K562 (cell line): ENCODE data around the gene IGF1R. TPM values are rescaled to one million over a fixed set of nuclear protein-coding genes. Genes with fewer than 3 reads are reported as not detected.

Experiments
- ATAC-seq: fragments of 200-7000 bp; cut with Tn5 transposase; 3 replicates; pipeline ENCODE4 v1.9.1; 2020; ENCODE audit warnings: moderate library complexity
- BruUV-seq: library from RNA; stranded (reverse); fragments of 400-500 nt; replicated peaks from 2 replicates; lab custom pipeline; 2021; lab: Mats Ljungman, UMichigan
- CTCF ChIA-PET: fragments of 300-600 bp; formaldehyde crosslinking; extraction: SDS; loops from one replicate; lab custom pipeline; 2021; ENCODE audit warnings: low intra/inter-chr PET ratio; lab: Yijun Ruan, JAX
- POLR2A ChIA-PET: fragments of 300-600, 350-650 bp; sonication (Branson Sonifier 250); formaldehyde crosslinking; extraction: SDS; loops from one replicate; lab custom pipeline; 2021; ENCODE audit warnings: antibody characterized with exemption, inconsistent platforms; lab: Yijun Ruan, JAX
- DNase-seq, 4 experiments: peaks; one replicate each; pipeline versions ENCODE4 v3.0.0 to v3.0.0-alpha.2; 2011 to 2018; ENCODE audit warnings: low spot score in 3 of 4, mixed read lengths in 3 of 4; ENCODE audit errors: extremely low read depth in 1 of 4
- FAIRE-seq: peaks from 2 replicates; lab custom pipeline; 2011; peaks lifted over from hg19 to GRCh38; lab: Jason Lieb, UNC
- H2AFZ ChIP-seq: 2 replicates; pipeline ENCODE4 v1.6.0; 2011; ENCODE audit warnings: low read depth, low read length, control low read depth, inconsistent platforms
- H3K27ac ChIP-seq: fragments of 200-600 bp; 3 replicates; pipeline ENCODE4 v1.8.0; 2011; ENCODE audit warnings: low read depth, mild to moderate bottlenecking, control low read depth, inconsistent platforms, low read length, moderate library complexity, mixed read lengths; ENCODE audit errors: extremely low read depth
- H3K27me3 ChIP-seq, 2 experiments: fragments of 300-600 bp in 1 of 2; 2 replicates in 1 of 2; 3 replicates in 1 of 2; pipeline versions ENCODE4 v1.6.0 to v1.8.0; 2011; ENCODE audit warnings: inconsistent platforms in 2 of 2, low read length in 2 of 2, mild to moderate bottlenecking in 1 of 2, mixed read lengths in 1 of 2, moderate library complexity in 1 of 2; ENCODE audit not compliant: control insufficient read depth in 2 of 2, insufficient read depth in 2 of 2
- H3K36me3 ChIP-seq: fragments of 300-600 bp; 3 replicates; pipeline ENCODE4 v1.8.0; 2011; ENCODE audit warnings: mild to moderate bottlenecking, low read length, inconsistent platforms; ENCODE audit not compliant: control insufficient read depth, insufficient read depth
- H3K4me1 ChIP-seq, 2 experiments: fragments of 200-600 bp in 1 of 2; replicated peaks in 1 of 2; 2 replicates in 1 of 2; 3 replicates in 1 of 2; pipeline versions ENCODE4 v1.5.1 to v1.8.0; 2011; ENCODE audit warnings: inconsistent platforms in 2 of 2, low read length in 2 of 2, mild to moderate bottlenecking in 1 of 2, mixed read lengths in 1 of 2, moderate library complexity in 1 of 2; ENCODE audit not compliant: control insufficient read depth in 2 of 2, insufficient read depth in 2 of 2
- H3K4me2 ChIP-seq: 2 replicates; pipeline ENCODE4 v1.6.1; 2011; ENCODE audit warnings: low read length, control low read depth, inconsistent platforms, mixed read lengths; ENCODE audit not compliant: insufficient read depth
- H3K4me3 ChIP-seq: fragments of 200-600 bp; sonication (generic), shearing (Covaris generic); 2 replicates; pipeline ENCODE4 v1.5.1; 2016; ENCODE audit warnings: control low read depth, inconsistent platforms
- H3K79me2 ChIP-seq: fragments of 200-600 bp; 3 replicates; pipeline ENCODE4 v1.8.0; 2011; ENCODE audit warnings: low read length, inconsistent platforms; ENCODE audit not compliant: control insufficient read depth, insufficient read depth
- H3K9ac ChIP-seq, 2 experiments: 2 replicates each; pipeline versions ENCODE4 v1.6.0 to v1.6.1; 2011; ENCODE audit warnings: low read depth in 2 of 2, low read length in 2 of 2, control low read depth in 1 of 2, inconsistent platforms in 1 of 2, mild to moderate bottlenecking in 1 of 2, mixed read lengths in 1 of 2; ENCODE audit not compliant: insufficient read depth in 1 of 2
- H3K9me1 ChIP-seq: one replicate; pipeline ENCODE4 v1.6.0; 2011; ENCODE audit warnings: inconsistent platforms, mild to moderate bottlenecking, low read length, moderate library complexity; ENCODE audit not compliant: control insufficient read depth, insufficient read depth
- H3K9me3 ChIP-seq: replicated peaks from 2 replicates; pipeline ENCODE4 v1.5.1; 2011; ENCODE audit warnings: low read depth, low read length, inconsistent platforms; ENCODE audit not compliant: control insufficient read depth, insufficient read depth
- H4K20me1 ChIP-seq: replicated peaks from 2 replicates; pipeline ENCODE4 v1.6.1; 2011; ENCODE audit warnings: low read length, inconsistent platforms, mixed read lengths; ENCODE audit not compliant: control insufficient read depth, insufficient read depth
- COPS2 ChIP-seq: fragments of 450-650 bp; conservative IDR thresholded peaks from 2 replicates; pipeline ENCODE4 v1.6.1; 2016; ENCODE audit warnings: mild to moderate bottlenecking, moderate library complexity
- RREB1 ChIP-seq: fragments of 250-450 bp; sonication (Bioruptor Pico); IDR thresholded peaks from 2 replicates; pipeline ENCODE4 v1.4.0; 2020
- WGBS: fragments of 100-300 bp; shearing (Covaris generic); methylation state at CpG from one replicate; pipeline ENCODE4 v1.1.6; 2016; ENCODE audit warnings: low coverage, mixed read lengths; ENCODE audit not compliant: insufficient coverage; ENCODE audit errors: missing lambda C conversion rate; 5-methylcytosine and 5-hydroxymethylcytosine counted together
- in situ Hi-C: fragments of 300-500 bp; cut with MboI; formaldehyde crosslinking; loops from 4 replicates; pipeline ENCODE4 v1.15.0; 2018; ENCODE audit warnings: inconsistent platforms, mixed read lengths
- intact Hi-C: fragments of 100-400 bp; cut with micrococcal nuclease; formaldehyde crosslinking; loops from 2 replicates; pipeline ENCODE4 v1.14.2; 2022
- polyA plus RNA-seq, 8 experiments: library from polyadenylated mRNA; depleted of rRNA in 4 of 8; stranded (reverse) in 5 of 8; unstranded in 3 of 8; fragments of >200 nt; fragmentation: Nextera tagmentation in 2 of 8; fragmentation: Illumina TruSeq in 1 of 8; extraction: Ambion mirVana in 2 of 8; extraction: Trizol in 1 of 8; gene quantifications; 2 replicates each; pipeline versions ENCODE4 v1.2.1 to v1.2.3, GENCODE V29; 2011 to 2014; ENCODE audit warnings: inconsistent platforms in 1 of 8, missing spikeins in 1 of 8
- total RNA-seq, 7 experiments: library from RNA; depleted of rRNA in 6 of 7; stranded (reverse); fragments of >200 nt in 6 of 7; fragmentation: Illumina TruSeq in 2 of 7; extraction: Trizol in 2 of 7; gene quantifications; 2 replicates each; pipeline versions ENCODE4 v1.2.1 to v1.2.3, GENCODE V29; 2011 to 2021; ENCODE audit warnings: low replicate concordance in 1 of 7

Gene IGF1R
- total and polyA plus RNA-seq, 9 of the 15 experiments (the other 6 are each of a cell fraction or from before 2014, with no cell fraction given): 0.35 to 8.0 (median 1.6) TPM

- Histone ChIP-seq H3K4me2 (no peak overlapping the region), H3K27me3 (peaks cover 0 to 21% of the 10 kb centered on the region in 2 experiments; a peak in 3 of 5 replicates), H3K27ac (no peak overlapping the region), H3K36me3 (no peaks in the 10 kb centered on the region), H3K79me2 (no peaks in the 10 kb centered on the region), H3K9me1 (no peaks in the 10 kb centered on the region), H3K4me1 (no peaks in the 10 kb centered on the region), H3K9me3 (no peaks in the 10 kb centered on the region), H4K20me1 (0 out of 2 replicates have a peak, but pooled peaks cover 4% of the 10 kb centered on the region), H2AFZ (no peak overlapping the region), H3K9ac (no peak overlapping the region), H3K4me3 (no peak overlapping the region)
- intact Hi-C loops: loop anchor here (10.0 kb wide), 1 partner anchor 268 kb away; no protein-coding TSS in a partner anchor
- no peak for FAIRE-seq
- no peak for DNase-seq
- TF ChIP-seq RREB1 (CRISPR knock-in tag) (no peak), COPS2 (no peak)
- ChIA-PET POLR2A (no interaction called here), CTCF (no interaction called here)
- in situ Hi-C loops: no loop called here
- WGBS: 4% methylated on average over 9 of the region's 9 CpGs
- ATAC-seq: no peak
- BruUV-seq: no TSS peak
Measured at GRCh38 chr15:98786717-98787116, 138.4 kb downstream of the IGF1R start.
